ENCODE data around the gene THSD4. TPM values are rescaled to one million over a fixed set of nuclear protein-coding genes. Genes with fewer than 3 reads are reported as not detected.

THSD4 gene
- total and polyA plus RNA-seq, 2 of the 8 experiments (the other 6 are each of a cell fraction or from before 2014, with no cell fraction given), result 2.5 to 6.2 TPM

GRCh38 chr15:71776304-71776703, 661.0 kb downstream of the THSD4 start:
- no peak overlapping the region for H3K56ac ChIP-seq (replicated peaks; ENCODE audit: insufficient read length, low read depth, low read length)
- ChIA-PET CTCF (ENCODE audit: partially characterized antibody) (interaction anchor here (0.7 to 5.8 kb wide), 4 partner anchors 8 to 25 kb away, joined by 3 to 49 read pairs (median 4); no protein-coding TSS in a partner anchor), POLR2A (ENCODE audit: partially characterized antibody) (no interaction called here)
- H4K8ac ChIP-seq (ENCODE audit: extremely low read depth, insufficient read depth, low read length), result no peak overlapping the region
- no peaks in the 10 kb centered on the region for H3K79me1 ChIP-seq (ENCODE audit: low read depth, low read length)
- H3K9ac ChIP-seq (replicated peaks in 1 of 4; ENCODE audit: extremely low read depth in 1 of 4, low read depth in 3 of 4, low read length in 3 of 4), result no peak overlapping the region
- H3K27me3 ChIP-seq (replicated peaks in 1 of 4; ENCODE audit: control insufficient read depth in 3 of 4, extremely low read depth in 1 of 4, insufficient read depth in 3 of 4, low read length in 3 of 4), result no peaks in the 10 kb centered on the region
- H2BK120ac ChIP-seq (replicated peaks; ENCODE audit: low read depth, low read length), result no peak overlapping the region
- H4K91ac ChIP-seq (replicated peaks; ENCODE audit: insufficient read length, low read length), result no peak overlapping the region
- WGBS, 2 experiments (ENCODE audit: extremely low coverage in 1 of 2, insufficient coverage in 1 of 2, insufficient read length in 1 of 2, insufficient replicate concordance in 2 of 2, low coverage in 1 of 2, low lambda C conversion rate in 2 of 2, missing lambda C conversion rate in 1 of 2), result 83% methylated on average over 3 of the region's 3 CpGs; no CpG with 5 or more reads in 1 of the 2 experiments
- H3K4me1 ChIP-seq (replicated peaks in 1 of 4; ENCODE audit: control insufficient read depth in 3 of 4, insufficient read depth in 4 of 4, low read length in 3 of 4), result no peaks in the 10 kb centered on the region; a peak in 2 of 7 replicates
- H4K5ac ChIP-seq (ENCODE audit: insufficient read length, low read depth, low read length), result no peak overlapping the region
- no peaks in the 10 kb centered on the region for H3K36me3 ChIP-seq (ENCODE audit: control insufficient read depth in 2 of 4, insufficient read depth in 4 of 4, low read length in 3 of 4)
- no peak overlapping the region for H3K18ac ChIP-seq (ENCODE audit: extremely low read depth, low read length)
- no peak overlapping the region for H2BK15ac ChIP-seq (ENCODE audit: low read length)
- H3K79me2 ChIP-seq (ENCODE audit: control insufficient read depth in 1 of 2, insufficient read depth in 2 of 2, low read length in 2 of 2), result no peaks in the 10 kb centered on the region
- no peak overlapping the region for H2BK5ac ChIP-seq (ENCODE audit: low read depth, low read length)
- no peak overlapping the region for H3K27ac ChIP-seq (ENCODE audit: low read depth, low read length)
- no peaks in the 10 kb centered on the region for H3K9me3 ChIP-seq (ENCODE audit: insufficient read depth in 2 of 2, low read depth in 1 of 2, low read length in 1 of 2)
- H3K23ac ChIP-seq (ENCODE audit: insufficient read length), result no peak overlapping the region
- no peak overlapping the region for H3K4ac ChIP-seq (replicated peaks; ENCODE audit: insufficient read length, low read depth, low read length)
- no peak overlapping the region for H3K4me3 ChIP-seq (ENCODE audit: extremely low read depth in 1 of 4, insufficient read depth in 2 of 4, low read depth in 3 of 4, low read length in 4 of 4)
- no peak overlapping the region for H2AFZ ChIP-seq (ENCODE audit: low read length)
- H2BK20ac ChIP-seq (ENCODE audit: low read length), result no peak overlapping the region
- DNase-seq (ENCODE audit: low read depth in 1 of 2, low spot score in 2 of 2), result no peak
- no peak overlapping the region for H2AK5ac ChIP-seq (ENCODE audit: low read depth, low read length)
- H3K23me2 ChIP-seq (ENCODE audit: low read depth, low read length), result no peaks in the 10 kb centered on the region
- H3K4me2 ChIP-seq (ENCODE audit: insufficient read depth in 1 of 2, low read depth in 2 of 2, low read length in 2 of 2), result no peak overlapping the region
- no peaks in the 10 kb centered on the region for H4K20me1 ChIP-seq (replicated peaks in 1 of 2; ENCODE audit: control insufficient read depth in 1 of 2, insufficient read depth in 2 of 2, low read length in 2 of 2)
- FAIRE-seq, result no peak
- H2BK12ac ChIP-seq (ENCODE audit: low read depth, low read length), result no peak overlapping the region
- H3K14ac ChIP-seq (ENCODE audit: insufficient read length), result no peak overlapping the region
- TF ChIP-seq TAF7 (optimal IDR thresholded peaks at IDR 0.05; ENCODE audit: borderline replicate concordance, low read depth, low read length) (no peak), POU5F1 (IDR thresholded peaks at IDR 0.05; ENCODE audit: low read depth, low read length) (no peak), SIN3A (conservative IDR thresholded peaks at IDR 0.05 in 1 of 2, IDR thresholded peaks at IDR 0.05 in 1 of 2; ENCODE audit: low read depth in 1 of 2, low read length in 2 of 2) (no peak), ATF3 (IDR thresholded peaks at IDR 0.05; ENCODE audit: insufficient read depth, low read depth, low read length) (no peak)

All from H1 (cell line).